Astrocyte (in vitro differentiated cells and primary cell): ENCODE results near the gene AFF3. TPM values are rescaled to one million over a fixed set of nuclear protein-coding genes. Genes with fewer than 3 reads are reported as not detected.

Source experiments
- DNase-seq: peaks from one replicate; pipeline ENCODE4 v3.0.0-alpha.2; 2010; ENCODE audit warnings: low read depth
- FAIRE-seq: peaks from 2 replicates; lab custom pipeline; 2011; peaks lifted over from hg19 to GRCh38; lab: Jason Lieb, UNC
- H2AFZ ChIP-seq: 2 replicates; pipeline ENCODE4 v1.6.0; 2012; ENCODE audit warnings: low read depth, low read length, inconsistent platforms
- H3K27ac ChIP-seq: 2 replicates; pipeline ENCODE4 v1.5.1; 2011; ENCODE audit warnings: low read depth, low read length, inconsistent platforms
- H3K27me3 ChIP-seq: 2 replicates; pipeline ENCODE4 v1.6.0; 2011; ENCODE audit warnings: low read length, inconsistent platforms; ENCODE audit not compliant: insufficient read depth
- H3K36me3 ChIP-seq: 2 replicates; pipeline ENCODE4 v1.5.1; 2011; ENCODE audit warnings: low read length, inconsistent platforms; ENCODE audit not compliant: insufficient read depth
- H3K4me1 ChIP-seq: 2 replicates; pipeline ENCODE4 v1.5.1; 2011; ENCODE audit warnings: low read length, inconsistent platforms; ENCODE audit not compliant: insufficient read depth
- H3K4me2 ChIP-seq: 2 replicates; pipeline ENCODE4 v1.6.0; 2012; ENCODE audit warnings: low read length, inconsistent platforms
- H3K4me3 ChIP-seq: 2 replicates; pipeline ENCODE4 v1.5.1; 2011; ENCODE audit warnings: low read depth, mild to moderate bottlenecking, low read length, inconsistent platforms; ENCODE audit not compliant: insufficient read depth
- H3K79me2 ChIP-seq: 2 replicates; pipeline ENCODE4 v1.6.0; 2012; ENCODE audit warnings: mild to moderate bottlenecking, low read length, inconsistent platforms; ENCODE audit not compliant: insufficient read depth
- H3K9ac ChIP-seq: 2 replicates; pipeline ENCODE4 v1.6.0; 2012; ENCODE audit warnings: mild to moderate bottlenecking, low read length, inconsistent platforms
- H3K9me3 ChIP-seq: 2 replicates; pipeline ENCODE4 v1.5.1; 2012; ENCODE audit warnings: low read depth, mild to moderate bottlenecking, low read length, inconsistent platforms; ENCODE audit not compliant: insufficient read depth
- H4K20me1 ChIP-seq: 2 replicates; pipeline ENCODE4 v1.6.0; 2012; ENCODE audit warnings: low read length, inconsistent platforms; ENCODE audit not compliant: insufficient read depth
- H3K27ac Mint-ChIP-seq: one replicate; pipeline ENCODE4 v1.8.0; 2021; ENCODE audit warnings: mild to moderate bottlenecking, mixed read lengths; ENCODE audit not compliant: unreplicated experiment
- H3K27me3 Mint-ChIP-seq: one replicate; pipeline ENCODE4 v1.8.0; 2021; ENCODE audit warnings: low read depth, mixed read lengths; ENCODE audit not compliant: unreplicated experiment
- H3K36me3 Mint-ChIP-seq: one replicate; pipeline ENCODE4 v1.8.0; 2021; ENCODE audit warnings: low read depth, mixed read lengths; ENCODE audit not compliant: unreplicated experiment
- H3K4me1 Mint-ChIP-seq: one replicate; pipeline ENCODE4 v1.8.0; 2021; ENCODE audit warnings: low read depth, mixed read lengths; ENCODE audit not compliant: unreplicated experiment
- H3K4me3 Mint-ChIP-seq: one replicate; pipeline ENCODE4 v1.8.0; 2021; ENCODE audit warnings: mild to moderate bottlenecking, moderate library complexity, mixed read lengths; ENCODE audit not compliant: unreplicated experiment
- H3K9me3 Mint-ChIP-seq: one replicate; pipeline ENCODE4 v1.8.0; 2021; ENCODE audit warnings: mild to moderate bottlenecking, mixed read lengths; ENCODE audit not compliant: unreplicated experiment
- EZH2 ChIP-seq: IDR thresholded peaks from 2 replicates; pipeline ENCODE4 v1.6.1; 2012; ENCODE audit warnings: mild to moderate bottlenecking, low read length, inconsistent platforms; ENCODE audit not compliant: insufficient read depth
- total RNA-seq: library from RNA; stranded (reverse); gene quantifications from 2 replicates; pipeline ENCODE4 v1.2.1, GENCODE V29; 2021
- TF ChIP-seq, protein P1 (sequence below): IDR thresholded peaks from 2 replicates; pipeline ENCODE4 v1.5.1; 2011; ENCODE audit warnings: low read depth, mild to moderate bottlenecking, inconsistent platforms, low read length, moderate library complexity; ENCODE audit not compliant: insufficient read depth

The AFF3 gene
- total RNA-seq, 1 donor from 2014 or later = 14.7 TPM

DNA sequence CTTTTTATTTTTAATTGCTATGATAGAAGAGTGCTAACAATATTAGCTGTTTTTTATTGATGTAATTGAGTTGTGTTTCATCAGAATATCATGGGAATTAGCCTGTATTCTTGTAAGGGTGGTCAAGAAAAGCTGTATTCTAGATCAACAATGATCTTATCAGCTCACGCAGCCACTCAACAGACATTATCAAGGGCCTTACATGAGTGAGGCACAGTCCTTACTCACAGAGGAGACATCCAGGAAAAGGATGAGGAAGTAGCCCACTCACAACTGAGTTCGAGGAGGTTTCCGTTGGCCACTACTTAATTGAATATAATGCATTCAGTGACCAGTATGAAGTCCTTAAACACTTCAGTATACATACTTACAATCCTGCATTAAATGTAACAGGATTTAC, 152.5 kb downstream of the AFF3 start:
- Histone ChIP-seq H3K27me3 (no peaks in the 10 kb centered on the region), H3K79me2 (no peaks in the 10 kb centered on the region), H3K9me3 (no peaks in the 10 kb centered on the region), H2AFZ (no peak overlapping the region), H3K36me3 (no peaks in the 10 kb centered on the region), H3K4me3 (no peak overlapping the region), H3K27ac (no peak overlapping the region), H3K4me2 (no peak overlapping the region), H3K9ac (no peak overlapping the region), H3K4me1 (no peaks in the 10 kb centered on the region), H4K20me1 (no peaks in the 10 kb centered on the region)
- Mint-ChIP-seq H3K4me3 (no peak overlapping the region), H3K27ac (no peak overlapping the region), H3K9me3 (no peaks in the 10 kb centered on the region), H3K36me3 (peaks cover 5% of the 10 kb centered on the region), H3K4me1 (no peaks in the 10 kb centered on the region), H3K27me3 (no peaks in the 10 kb centered on the region)
- TF ChIP-seq EZH2 = no peak
- no peak for DNase-seq
- FAIRE-seq = no peak

DNA sequence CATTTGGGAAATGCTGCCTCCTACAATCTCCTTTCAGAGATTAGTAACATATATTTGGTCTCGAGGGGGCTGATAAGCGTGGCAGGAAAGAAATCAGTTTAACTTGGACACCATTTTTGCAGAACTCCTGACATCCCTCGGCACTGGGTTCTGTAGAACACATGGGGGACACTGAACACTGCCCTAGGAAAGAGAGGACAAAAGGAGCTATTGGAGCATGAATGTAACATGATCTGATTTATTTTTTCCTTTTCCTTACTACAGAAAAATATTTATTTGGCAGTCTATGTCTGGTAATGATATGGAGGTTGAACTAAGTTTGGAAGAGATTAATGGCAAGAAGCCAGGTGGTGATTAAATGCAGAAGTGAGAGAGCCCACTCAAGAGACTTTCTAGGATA, 153.8 kb downstream of the AFF3 start:
- TF ChIP-seq EZH2 = no peak
- TF ChIP-seq, protein P1, sequence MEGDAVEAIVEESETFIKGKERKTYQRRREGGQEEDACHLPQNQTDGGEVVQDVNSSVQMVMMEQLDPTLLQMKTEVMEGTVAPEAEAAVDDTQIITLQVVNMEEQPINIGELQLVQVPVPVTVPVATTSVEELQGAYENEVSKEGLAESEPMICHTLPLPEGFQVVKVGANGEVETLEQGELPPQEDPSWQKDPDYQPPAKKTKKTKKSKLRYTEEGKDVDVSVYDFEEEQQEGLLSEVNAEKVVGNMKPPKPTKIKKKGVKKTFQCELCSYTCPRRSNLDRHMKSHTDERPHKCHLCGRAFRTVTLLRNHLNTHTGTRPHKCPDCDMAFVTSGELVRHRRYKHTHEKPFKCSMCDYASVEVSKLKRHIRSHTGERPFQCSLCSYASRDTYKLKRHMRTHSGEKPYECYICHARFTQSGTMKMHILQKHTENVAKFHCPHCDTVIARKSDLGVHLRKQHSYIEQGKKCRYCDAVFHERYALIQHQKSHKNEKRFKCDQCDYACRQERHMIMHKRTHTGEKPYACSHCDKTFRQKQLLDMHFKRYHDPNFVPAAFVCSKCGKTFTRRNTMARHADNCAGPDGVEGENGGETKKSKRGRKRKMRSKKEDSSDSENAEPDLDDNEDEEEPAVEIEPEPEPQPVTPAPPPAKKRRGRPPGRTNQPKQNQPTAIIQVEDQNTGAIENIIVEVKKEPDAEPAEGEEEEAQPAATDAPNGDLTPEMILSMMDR = no peak
- Histone ChIP-seq H3K4me3 (no peak overlapping the region), H4K20me1 (no peaks in the 10 kb centered on the region), H3K79me2 (no peaks in the 10 kb centered on the region), H3K4me1 (no peaks in the 10 kb centered on the region), H3K36me3 (no peaks in the 10 kb centered on the region), H3K9me3 (no peaks in the 10 kb centered on the region), H3K27ac (no peak overlapping the region), H2AFZ (no peak overlapping the region), H3K27me3 (no peaks in the 10 kb centered on the region), H3K4me2 (no peak overlapping the region), H3K9ac (no peak overlapping the region)
- peaks cover 5% of the 10 kb centered on the region for H3K36me3 Mint-ChIP-seq
- no peak overlapping the region for H3K4me3 Mint-ChIP-seq
- H3K9me3 Mint-ChIP-seq = no peaks in the 10 kb centered on the region
- DNase-seq (no peak), FAIRE-seq (no peak)
- H3K27ac Mint-ChIP-seq = no peak overlapping the region
- H3K27me3 Mint-ChIP-seq = no peaks in the 10 kb centered on the region
- H3K4me1 Mint-ChIP-seq = no peaks in the 10 kb centered on the region

DNA sequence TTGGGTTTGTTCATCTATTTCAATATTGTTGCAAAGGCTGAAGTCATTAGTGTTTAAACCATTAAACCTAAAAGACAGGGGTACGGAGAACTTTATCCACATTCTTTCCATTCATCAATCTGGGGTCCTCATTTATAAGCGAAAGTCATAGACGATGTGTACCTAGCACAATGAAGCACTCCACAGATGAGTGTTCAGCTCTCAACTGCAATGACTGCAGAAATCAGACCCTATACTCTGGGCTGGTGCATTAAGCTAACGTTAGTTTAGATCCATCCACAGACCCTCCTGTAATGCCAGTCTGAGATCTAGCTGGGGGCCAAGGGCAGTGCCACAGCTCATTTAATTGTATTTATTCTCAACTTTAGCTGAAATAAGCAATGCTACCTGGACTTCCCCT, 155.2 kb downstream of the AFF3 start:
- H3K27ac ChIP-seq = no peak overlapping the region
- H3K27me3 ChIP-seq = no peaks in the 10 kb centered on the region
- no peak overlapping the region for H3K27ac Mint-ChIP-seq
- H3K27me3 Mint-ChIP-seq = no peaks in the 10 kb centered on the region
- H3K4me1 Mint-ChIP-seq = no peaks in the 10 kb centered on the region
- no peak overlapping the region for H3K9ac ChIP-seq
- no peak for DNase-seq
- H3K4me2 ChIP-seq = no peak overlapping the region
- no peaks in the 10 kb centered on the region for H3K79me2 ChIP-seq
- TF ChIP-seq, protein P1 = no peak
- no peak for TF ChIP-seq EZH2
- FAIRE-seq = no peak
- H3K36me3 Mint-ChIP-seq = peaks cover 5% of the 10 kb centered on the region
- no peak overlapping the region for H2AFZ ChIP-seq
- H3K36me3 ChIP-seq = no peaks in the 10 kb centered on the region
- no peaks in the 10 kb centered on the region for H3K4me1 ChIP-seq
- H3K9me3 Mint-ChIP-seq = no peaks in the 10 kb centered on the region
- no peaks in the 10 kb centered on the region for H4K20me1 ChIP-seq
- no peak overlapping the region for H3K4me3 ChIP-seq
- no peak overlapping the region for H3K4me3 Mint-ChIP-seq
- H3K9me3 ChIP-seq = no peaks in the 10 kb centered on the region
